NCI-H2081 treated with DMSO at 0.1 percent for 48 hours (cell line): ENCODE measurements around the gene ZCCHC7.
"Not testable (repeated sequence)": the region's sequence is repeated elsewhere in the genome, so short reads cannot be mapped to it uniquely, and the experiment has no call there.

Experiments used
- DNase-seq: peaks from one replicate; lab custom pipeline; 2025; lab: John Stamatoyannopoulos, UW

Gene ZCCHC7

GRCh38 chr9:37119907-37120842 lies at the start of gene ZCCHC7:
Gene ZCCHC7, plus strand, starts transcription at chr9:37120574.
- peak; percentile 91 for DNase-seq

GRCh38 chr9:37074790-37075189 lies 45.6 kb upstream of the ZCCHC7 start:
- not testable (repeated sequence) for DNase-seq

- peak; percentile 80 for DNase-seq
These were observed 40.8 kb upstream of the ZCCHC7 start for GRCh38 chr9:37079370-37080164.

GRCh38 chr9:37080165-37080628 lies 40.2 kb upstream of the ZCCHC7 start:
- DNase-seq = not testable (repeated sequence)

- not testable (repeated sequence) for DNase-seq
These were observed 38.9 kb upstream of the ZCCHC7 start for GRCh38 chr9:37081507-37081906.

- DNase-seq = no peak
These were observed 38.1 kb upstream of the ZCCHC7 start for GRCh38 chr9:37082214-37082765.

GRCh38 chr9:37083654-37084053 lies 36.7 kb upstream of the ZCCHC7 start:
- DNase-seq = no peak

- DNase-seq = no peak
These were observed 35.1 kb upstream of the ZCCHC7 start for GRCh38 chr9:37085233-37085632.

- not testable (repeated sequence) for DNase-seq
These were observed 27.6 kb upstream of the ZCCHC7 start for GRCh38 chr9:37092714-37093295.

- no peak for DNase-seq
These were observed 25.6 kb upstream of the ZCCHC7 start for GRCh38 chr9:37094751-37095150.

GRCh38 chr9:37096628-37097027 lies 23.7 kb upstream of the ZCCHC7 start:
- DNase-seq = no peak

GRCh38 chr9:37097294-37097693 lies 23.1 kb upstream of the ZCCHC7 start:
- DNase-seq = no peak

- DNase-seq = no peak
These were observed 20.0 kb upstream of the ZCCHC7 start for GRCh38 chr9:37100327-37100726.

- no peak for DNase-seq
These were observed 19.6 kb upstream of the ZCCHC7 start for GRCh38 chr9:37100741-37101140.

- DNase-seq = no peak
These were observed 17.9 kb upstream of the ZCCHC7 start for GRCh38 chr9:37102486-37102885.

GRCh38 chr9:37104183-37104889 lies 16.0 kb upstream of the ZCCHC7 start:
- no peak for DNase-seq

GRCh38 chr9:37105234-37105633 lies 15.1 kb upstream of the ZCCHC7 start:
- no peak for DNase-seq

GRCh38 chr9:37107701-37108100 lies 12.7 kb upstream of the ZCCHC7 start:
- no peak for DNase-seq

- DNase-seq = not testable (repeated sequence)
These were observed 5.9 kb upstream of the ZCCHC7 start for GRCh38 chr9:37114442-37114841.

- no peak for DNase-seq
These were observed 2.4 kb upstream of the ZCCHC7 start for GRCh38 chr9:37117956-37118355.

- no peak for DNase-seq
These were observed 1.0 kb upstream of the ZCCHC7 start for GRCh38 chr9:37119360-37119759.
